ENCODE measurements around the gene KLHL10.

Gene KLHL10

GRCh38 chr17:41895617-41896016 lies 58.0 kb downstream of the KLHL10 start:
- DNase-seq = no peak

- no peak for DNase-seq
Observed at GRCh38 chr17:41896726-41897125, 59.1 kb downstream of the KLHL10 start.
